CD4-positive, alpha-beta T cell treated with Interleukin-4 for 1 hour (primary cell): Measurements from ENCODE around the gene CCDC63.

Experiments
- DNase-seq, 2 donors: peaks; one replicate each; pipeline ENCODE4 v3.0.0-alpha.2; 2020 to 2022

The CCDC63 gene

GRCh38 chr12:110885152-110885840, 38.5 kb downstream of the CCDC63 start:
- no peak for DNase-seq

- no peak for DNase-seq
Observed at GRCh38 chr12:110888256-110888991, 41.6 kb downstream of the CCDC63 start.

- no peak for DNase-seq
Observed at GRCh38 chr12:110889361-110889760, 42.6 kb downstream of the CCDC63 start.

GRCh38 chr12:110893956-110894355, 47.2 kb downstream of the CCDC63 start:
- no peak for DNase-seq

- no peak for DNase-seq
Observed at GRCh38 chr12:110896559-110896958, 49.8 kb downstream of the CCDC63 start.

GRCh38 chr12:110901401-110901800, 54.6 kb downstream of the CCDC63 start:
- DNase-seq = no peak

GRCh38 chr12:110903511-110903910, 56.7 kb downstream of the CCDC63 start:
- DNase-seq = no peak

GRCh38 chr12:110906083-110906482, 59.3 kb downstream of the CCDC63 start:
- DNase-seq = no peak

- DNase-seq = no peak
Observed at GRCh38 chr12:110906516-110906915, 59.7 kb downstream of the CCDC63 start.

GRCh38 chr12:110906985-110907384, 60.2 kb downstream of the CCDC63 start:
- no peak for DNase-seq

GRCh38 chr12:110907583-110907982, 60.8 kb downstream of the CCDC63 start:
- no peak for DNase-seq

- no peak for DNase-seq
Observed at GRCh38 chr12:110908377-110909152, 61.8 kb downstream of the CCDC63 start.

- no peak for DNase-seq
Observed at GRCh38 chr12:110912263-110912662, 65.5 kb downstream of the CCDC63 start.

GRCh38 chr12:110913119-110914056, 66.6 kb downstream of the CCDC63 start:
- peak; percentile 1 to 37 for DNase-seq

GRCh38 chr12:110916295-110916875, 69.6 kb downstream of the CCDC63 start:
- DNase-seq = no peak

- DNase-seq = no peak
Observed at GRCh38 chr12:110917467-110917866, 70.7 kb downstream of the CCDC63 start.

- DNase-seq = no peak
Observed at GRCh38 chr12:110917961-110918360, 71.2 kb downstream of the CCDC63 start.

- DNase-seq = no peak
Observed at GRCh38 chr12:110919720-110920119, 72.9 kb downstream of the CCDC63 start.

GRCh38 chr12:110920324-110920910, 73.6 kb downstream of the CCDC63 start, which contains the start of gene MYL2:
Gene MYL2, minus strand, starts transcription at chr12:110920579. Its CDS starts 50 bp downstream, at chr12:110920529.
- DNase-seq = no peak

GRCh38 chr12:110921262-110921661, 74.5 kb downstream of the CCDC63 start:
- DNase-seq = no peak

GRCh38 chr12:110922652-110923051, 75.9 kb downstream of the CCDC63 start:
- no peak for DNase-seq

GRCh38 chr12:110923192-110923591, 76.4 kb downstream of the CCDC63 start:
- no peak for DNase-seq
